Ascending aorta (tissue), 2 donors: ENCODE results near the gene ESRRB. TPM values are rescaled to one million over a fixed set of nuclear protein-coding genes. Genes with fewer than 3 reads are reported as not detected.
A peak's percentile ranks its signal among the peaks of the same experiment; 100 is the strongest.

Experiments used
- DNase-seq, 2 donors: peaks; one replicate each; pipeline ENCODE4 v3.0.0-alpha.2; 2019; ENCODE audit warnings: low spot score in 2 of 2
- H3K27ac ChIP-seq, 2 donors: fragments of 200-600 bp; sonication (generic); one replicate each; pipeline ENCODE4 v1.5.1; 2016 to 2017; ENCODE audit warnings: mild to moderate bottlenecking in 1 of 2
- H3K27me3 ChIP-seq: fragments of 200-600 bp; sonication (generic); one replicate; pipeline ENCODE4 v1.5.1; 2017
- H3K36me3 ChIP-seq, 2 donors: fragments of 200-600 bp; sonication (generic); one replicate each; pipeline ENCODE4 v1.5.1; 2016
- H3K4me1 ChIP-seq, 2 donors: fragments of 200-600 bp; sonication (generic); one replicate each; pipeline ENCODE4 v1.5.1; 2016 to 2017; ENCODE audit warnings: mild to moderate bottlenecking in 1 of 2
- H3K4me3 ChIP-seq, 2 donors: fragments of 200-600 bp; sonication (generic); one replicate each; pipeline ENCODE4 v1.5.1; 2016 to 2017; ENCODE audit warnings: mild to moderate bottlenecking in 1 of 2
- H3K9me3 ChIP-seq, 2 donors: fragments of 200-600 bp; sonication (generic); one replicate each; pipeline ENCODE4 v1.5.1; 2016
- CTCF ChIP-seq, 3 experiments: fragments of 200-600 bp in 2 of 3; fragments of 450-650 bp in 1 of 3; sonication (generic) in 2 of 3; IDR thresholded peaks; one replicate each; pipeline ENCODE4 v1.5.1; 2016 to 2019; ENCODE audit warnings: antibody characterized with exemption in 3 of 3, mild to moderate bottlenecking in 1 of 3, moderate library complexity in 1 of 3
- intact Hi-C: fragments of 100-400 bp; cut with DNase I; formaldehyde crosslinking; loops from one replicate; pipeline ENCODE4 v1.15.1; 2023
- total RNA-seq: library from RNA; depleted of rRNA; stranded (reverse); fragments of >200 nt; gene quantifications from one replicate; pipeline ENCODE4 v1.1.0, GENCODE V29; 2016

ESRRB gene
- total RNA-seq, 1 donor from 2014 or later = 1.6 TPM

GRCh38 chr14:76337635-76338545 is 38.0 kb upstream of the ESRRB start:
- no peaks in the 10 kb centered on the region for H3K9me3 ChIP-seq
- H3K4me3 ChIP-seq = no peak overlapping the region
- H3K27ac ChIP-seq = no peak overlapping the region
- H3K36me3 ChIP-seq = no peaks in the 10 kb centered on the region
- H3K4me1 ChIP-seq = no peaks in the 10 kb centered on the region
- no peaks in the 10 kb centered on the region for H3K27me3 ChIP-seq
- intact Hi-C loops = no loop called here
- no peak for TF ChIP-seq CTCF (IDR thresholded peaks at IDR 0.05)
- DNase-seq = no peak

- DNase-seq = no peak
- H3K36me3 ChIP-seq = no peaks in the 10 kb centered on the region
- no peaks in the 10 kb centered on the region for H3K27me3 ChIP-seq
- H3K4me3 ChIP-seq = no peak overlapping the region
- H3K4me1 ChIP-seq = no peaks in the 10 kb centered on the region
- no peaks in the 10 kb centered on the region for H3K9me3 ChIP-seq
- no peak for TF ChIP-seq CTCF (IDR thresholded peaks at IDR 0.05)
- intact Hi-C loops = no loop called here
- no peak overlapping the region for H3K27ac ChIP-seq
These were observed 36.0 kb upstream of the ESRRB start for GRCh38 chr14:76339728-76340615.

- no peaks in the 10 kb centered on the region for H3K9me3 ChIP-seq
- H3K4me3 ChIP-seq = no peak overlapping the region
- no peak overlapping the region for H3K27ac ChIP-seq
- H3K4me1 ChIP-seq = no peaks in the 10 kb centered on the region
- intact Hi-C loops = no loop called here
- DNase-seq = no peak
- no peaks in the 10 kb centered on the region for H3K27me3 ChIP-seq
- TF ChIP-seq CTCF (IDR thresholded peaks at IDR 0.05) = no peak
- H3K36me3 ChIP-seq = no peaks in the 10 kb centered on the region
These were observed 32.6 kb upstream of the ESRRB start for GRCh38 chr14:76343386-76343785.

- Histone ChIP-seq H3K9me3 (no peaks in the 10 kb centered on the region), H3K27me3 (no peaks in the 10 kb centered on the region), H3K4me1 (no peaks in the 10 kb centered on the region), H3K4me3 (no peak overlapping the region), H3K27ac (no peak overlapping the region), H3K36me3 (no peaks in the 10 kb centered on the region)
- no peak for TF ChIP-seq CTCF (IDR thresholded peaks at IDR 0.05)
- DNase-seq = no peak
- intact Hi-C loops = no loop called here
These were observed 29.4 kb upstream of the ESRRB start for GRCh38 chr14:76346391-76347160.

GRCh38 chr14:76348898-76349297 is 27.0 kb upstream of the ESRRB start:
- no peaks in the 10 kb centered on the region for H3K27me3 ChIP-seq
- intact Hi-C loops = no loop called here

More at GRCh38 chr14:76348898-76349297, 27.0 kb upstream of the ESRRB start:
- peak in 1 of 2 donors; percentile 70 for DNase-seq
- Histone ChIP-seq H3K9me3 (no peaks in the 10 kb centered on the region), H3K36me3 (no peaks in the 10 kb centered on the region), H3K27ac (no peak overlapping the region), H3K4me1 (no peaks in the 10 kb centered on the region), H3K4me3 (no peak overlapping the region)
- no peak for TF ChIP-seq CTCF (IDR thresholded peaks at IDR 0.05)
